A549 treated with ZK216348 at 1 μM for 4 hours (cell line): ENCODE results near the gene COL4A2. TPM values are rescaled to one million over a fixed set of nuclear protein-coding genes. Genes with fewer than 3 reads are reported as not detected.

ENCODE experiments used
- total RNA-seq: library from RNA; stranded (reverse); fragments of 200-300 nt; extraction: Qiagen RNA extraction; gene quantifications from 5 replicates; pipeline ENCODE4 v1.2.3, GENCODE V29; 2022; ENCODE audit warnings: low read depth

COL4A2 gene
- total RNA-seq: 111 to 178 TPM (median 147 TPM) in 5 replicates

DNA sequence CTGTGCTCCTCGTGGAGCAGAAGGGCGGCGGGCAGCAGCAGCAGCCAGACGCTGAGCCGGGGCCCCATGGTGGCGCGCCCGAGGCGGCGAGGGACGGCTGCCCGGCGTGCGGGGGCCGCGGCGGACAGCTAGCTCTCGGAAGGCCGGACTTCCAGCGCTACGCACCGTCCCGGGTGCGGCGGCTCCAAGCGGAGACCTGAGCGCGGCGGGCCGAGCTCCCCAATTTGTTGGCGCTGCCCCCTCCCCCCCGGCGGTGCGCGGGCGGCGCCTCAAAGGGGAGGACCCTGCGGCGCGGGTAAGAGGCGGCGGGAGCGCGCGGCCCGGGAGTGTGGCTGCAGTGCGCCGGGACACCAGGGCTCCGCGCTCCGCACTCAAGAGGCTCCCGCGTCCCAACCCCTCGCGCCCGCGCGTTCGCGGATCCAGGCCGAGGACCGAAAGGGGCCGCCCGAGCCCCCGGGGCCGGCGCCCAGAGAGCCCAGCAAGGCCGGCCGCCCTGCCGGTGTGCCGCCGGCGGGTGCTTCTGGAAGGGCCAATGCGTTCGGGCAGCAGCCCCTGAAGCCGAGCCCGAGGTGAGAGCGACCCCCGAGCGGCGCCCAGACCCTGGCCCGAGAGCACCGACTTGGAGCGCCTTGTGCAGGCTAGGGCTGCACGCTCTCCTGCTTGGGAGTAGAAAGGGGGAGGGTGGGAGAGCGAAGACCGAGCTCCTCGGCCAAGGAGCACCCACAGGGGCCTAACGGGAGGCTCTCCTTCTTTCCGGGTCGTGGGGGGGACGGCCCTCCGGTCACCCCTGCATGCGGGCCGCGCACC, at the start of gene COL4A2, which contains the start of gene COL4A1:
Gene COL4A2, plus strand, starts transcription at position 325 of the 807 bp plus-strand sequence. CDS start 620 bp downstream, outside the sequence.
Gene COL4A1, minus strand, starts transcription at position 198 of the 807 bp plus-strand sequence. Its CDS starts 130 bp downstream, at position 68.

DNA sequence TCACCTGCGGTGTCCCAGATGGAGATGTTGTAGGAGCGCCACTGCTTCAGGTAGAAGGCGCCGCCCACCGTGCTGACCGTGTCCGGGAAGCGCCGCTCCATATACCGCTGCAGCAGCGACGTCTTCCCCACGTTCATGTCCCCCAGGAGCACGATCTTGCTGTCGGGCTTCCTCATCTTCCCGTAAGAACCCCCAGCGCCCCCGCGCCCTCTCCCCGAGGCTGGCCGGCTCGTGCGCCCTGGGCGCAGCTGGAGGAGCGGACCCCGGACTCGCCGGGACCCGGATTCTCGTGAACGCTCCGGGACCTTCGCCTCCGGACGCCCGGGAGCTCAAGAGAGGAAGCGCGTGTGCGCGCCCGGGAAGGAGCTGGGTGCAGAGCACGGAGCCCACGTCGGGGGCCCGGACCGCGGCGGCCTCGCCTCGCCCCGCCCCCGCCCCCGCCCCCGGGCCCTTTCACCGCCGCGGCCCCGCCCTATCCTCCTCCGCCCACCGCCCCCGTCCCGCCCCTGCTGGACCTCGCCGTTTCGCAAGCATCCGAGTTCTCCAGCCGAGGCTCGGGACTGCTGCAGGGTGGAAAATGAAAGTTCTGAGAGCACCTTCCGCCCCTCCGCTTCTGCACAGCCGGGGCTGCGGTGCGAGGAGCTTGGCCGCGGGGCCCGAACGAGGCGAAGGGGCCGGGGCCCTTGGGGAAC, 254.4 kb downstream of the COL4A2 start, which contains the start of gene RAB20:
Gene RAB20, minus strand, starts transcription at position 379 of the 692 bp plus-strand sequence. Its CDS starts 203 bp downstream, at position 176.

Other genes starting within 250 kb of the COL4A2 start
- gene COL4A1, start 127 bp upstream of the COL4A2 start, total RNA-seq: 61.2 to 103 TPM (median 88.8 TPM) in 5 replicates